GM19324 (cell line): ENCODE results near the gene ADCY1.
"Not testable (repeated sequence)": the region's sequence is repeated elsewhere in the genome, so short reads cannot be mapped to it uniquely, and the experiment has no call there.

Source experiments
- ATAC-seq: cut with Tn5 transposase; IDR thresholded peaks from one replicate; pipeline ENCODE4 v1.9.1; 2021; ENCODE audit warnings: mild to moderate bottlenecking, moderate library complexity; ENCODE audit not compliant: unreplicated experiment, low FRiP score

The ADCY1 gene

GRCh38 chr7:45573661-45574415 lies at the start of gene ADCY1:
ADCY1 (plus strand) TSS chr7:45574368; CDS start chr7:45574544, 176 bp downstream.
- ATAC-seq: no peak

GRCh38 chr7:45524445-45524844 lies 49.7 kb upstream of the ADCY1 start:
- ATAC-seq: no peak

- no peak for ATAC-seq
These were observed 49.1 kb upstream of the ADCY1 start for GRCh38 chr7:45525057-45525456.

- ATAC-seq: no peak
These were observed 30.7 kb upstream of the ADCY1 start for GRCh38 chr7:45543473-45543872.

- ATAC-seq: not testable (repeated sequence)
These were observed 29.0 kb upstream of the ADCY1 start for GRCh38 chr7:45545105-45545710.

- not testable (repeated sequence) for ATAC-seq
These were observed 25.3 kb upstream of the ADCY1 start for GRCh38 chr7:45548917-45549316.

GRCh38 chr7:45563401-45563800 lies 10.8 kb upstream of the ADCY1 start:
- ATAC-seq: no peak

- no peak for ATAC-seq
These were observed 10.2 kb upstream of the ADCY1 start for GRCh38 chr7:45563941-45564461.

- ATAC-seq: no peak
These were observed 9.7 kb upstream of the ADCY1 start for GRCh38 chr7:45564485-45564884.

- ATAC-seq: no peak
These were observed 9.2 kb upstream of the ADCY1 start for GRCh38 chr7:45564886-45565455.

- ATAC-seq: no peak
These were observed 7.8 kb upstream of the ADCY1 start for GRCh38 chr7:45566386-45566785.

- ATAC-seq: no peak
These were observed 7.2 kb upstream of the ADCY1 start for GRCh38 chr7:45566961-45567360.

GRCh38 chr7:45567713-45568112 lies 6.5 kb upstream of the ADCY1 start:
- no peak for ATAC-seq

- no peak for ATAC-seq
These were observed 5.5 kb upstream of the ADCY1 start for GRCh38 chr7:45568536-45569289.

GRCh38 chr7:45569290-45569685 lies 4.9 kb upstream of the ADCY1 start:
- ATAC-seq: no peak

GRCh38 chr7:45570797-45571196 lies 3.4 kb upstream of the ADCY1 start:
- ATAC-seq: no peak

GRCh38 chr7:45573204-45573603 lies 964 bp upstream of the ADCY1 start:
- no peak for ATAC-seq

- no peak for ATAC-seq
These were observed 174 bp downstream of the ADCY1 start for GRCh38 chr7:45574416-45574668.

- no peak for ATAC-seq
These were observed 717 bp downstream of the ADCY1 start for GRCh38 chr7:45574669-45575500.

- no peak for ATAC-seq
These were observed 1.5 kb downstream of the ADCY1 start for GRCh38 chr7:45575501-45576248.
